GM12874 (cell line): ENCODE results near the gene FXYD2.

ENCODE experiments used
- TF ChIP-seq, protein P1 (sequence below): IDR thresholded peaks from 2 replicates; pipeline ENCODE4 v1.5.1; 2011; ENCODE audit warnings: low read depth, mild to moderate bottlenecking, control low read depth, low read length, moderate library complexity; ENCODE audit not compliant: insufficient read depth

Gene FXYD2

GRCh38 chr11:117827521-117828511, 3.3 kb upstream of the FXYD2 start:
- TF ChIP-seq, protein P1, sequence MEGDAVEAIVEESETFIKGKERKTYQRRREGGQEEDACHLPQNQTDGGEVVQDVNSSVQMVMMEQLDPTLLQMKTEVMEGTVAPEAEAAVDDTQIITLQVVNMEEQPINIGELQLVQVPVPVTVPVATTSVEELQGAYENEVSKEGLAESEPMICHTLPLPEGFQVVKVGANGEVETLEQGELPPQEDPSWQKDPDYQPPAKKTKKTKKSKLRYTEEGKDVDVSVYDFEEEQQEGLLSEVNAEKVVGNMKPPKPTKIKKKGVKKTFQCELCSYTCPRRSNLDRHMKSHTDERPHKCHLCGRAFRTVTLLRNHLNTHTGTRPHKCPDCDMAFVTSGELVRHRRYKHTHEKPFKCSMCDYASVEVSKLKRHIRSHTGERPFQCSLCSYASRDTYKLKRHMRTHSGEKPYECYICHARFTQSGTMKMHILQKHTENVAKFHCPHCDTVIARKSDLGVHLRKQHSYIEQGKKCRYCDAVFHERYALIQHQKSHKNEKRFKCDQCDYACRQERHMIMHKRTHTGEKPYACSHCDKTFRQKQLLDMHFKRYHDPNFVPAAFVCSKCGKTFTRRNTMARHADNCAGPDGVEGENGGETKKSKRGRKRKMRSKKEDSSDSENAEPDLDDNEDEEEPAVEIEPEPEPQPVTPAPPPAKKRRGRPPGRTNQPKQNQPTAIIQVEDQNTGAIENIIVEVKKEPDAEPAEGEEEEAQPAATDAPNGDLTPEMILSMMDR: no peak

DNA sequence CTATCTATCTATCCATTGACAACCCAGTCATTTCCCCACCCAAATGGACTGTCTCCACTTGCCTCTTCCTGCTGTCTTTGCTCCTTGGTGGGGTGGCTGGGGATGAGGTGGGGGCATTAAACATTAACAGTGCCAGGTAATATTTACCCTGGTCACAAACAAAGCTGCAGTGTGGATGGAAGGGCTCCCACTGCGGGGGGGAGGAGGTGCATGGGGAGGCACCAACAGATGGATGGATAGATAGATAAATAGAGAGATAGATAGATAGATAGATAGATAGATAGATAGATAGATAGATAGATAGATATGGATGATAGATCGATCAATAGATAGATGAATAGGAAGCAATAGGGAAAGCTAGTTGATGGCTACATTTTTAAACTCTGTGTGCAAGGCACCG, 2.3 kb upstream of the FXYD2 start:
- TF ChIP-seq, protein P1: no peak

DNA sequence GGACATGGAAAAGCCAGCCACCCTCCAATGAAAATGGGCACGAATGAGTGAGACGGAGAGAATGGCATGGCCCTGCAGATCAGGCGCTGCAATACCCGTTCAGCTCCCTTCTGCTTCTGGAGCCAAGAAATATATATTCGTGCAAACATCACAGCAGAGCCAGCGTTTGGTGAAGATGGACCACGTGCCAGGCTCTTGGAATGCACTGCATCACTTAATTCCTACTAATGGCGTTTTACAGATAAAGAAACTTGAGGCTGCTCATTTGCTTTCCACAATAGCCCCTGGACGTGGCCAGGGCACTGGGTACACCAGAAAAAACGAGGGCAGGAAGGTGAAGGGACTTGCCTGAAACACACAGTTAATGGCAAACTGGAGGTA, 1.6 kb upstream of the FXYD2 start:
- TF ChIP-seq, protein P1: no peak

DNA sequence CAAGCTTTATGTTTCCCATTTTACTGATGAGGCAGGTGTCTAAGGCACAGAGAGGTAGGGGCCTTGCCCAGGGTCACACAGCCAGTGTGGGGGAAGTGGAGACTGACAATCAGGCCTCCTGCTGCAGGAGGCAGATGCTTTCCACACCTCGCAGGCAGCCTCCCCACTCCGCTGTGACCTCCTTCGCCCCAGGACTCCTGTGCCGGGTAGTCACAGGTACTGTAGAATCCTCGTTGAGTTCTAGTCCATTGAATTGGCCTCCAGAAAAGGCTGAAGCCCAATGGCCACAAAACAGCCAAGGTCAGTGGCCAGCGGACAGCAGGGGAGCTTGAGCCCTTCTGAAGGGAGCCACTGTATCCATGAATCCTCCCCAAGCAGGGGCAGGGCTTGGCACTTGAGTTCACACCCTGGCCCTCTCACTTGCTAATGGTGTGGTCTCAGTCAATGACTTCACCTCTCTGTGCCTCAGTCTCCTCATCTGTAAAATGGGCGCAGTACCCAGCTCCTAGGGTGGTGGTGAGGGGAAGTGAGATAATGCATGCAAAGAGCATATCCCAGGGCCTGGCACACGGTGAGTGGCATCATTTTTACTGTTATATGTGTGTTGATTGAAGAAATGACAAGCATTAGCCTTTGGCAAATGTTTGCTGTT, 1.1 kb upstream of the FXYD2 start:
- TF ChIP-seq, protein P1: no peak

GRCh38 chr11:117823946-117824420, 561 bp downstream of the FXYD2 start:
- TF ChIP-seq, protein P1: no peak

- TF ChIP-seq, protein P1: peak; percentile 31; the same call in 1 of the 2 replicates
Observed at GRCh38 chr11:117823294-117823945, 1.1 kb downstream of the FXYD2 start.
